Activated T-cell treated with anti-CD3 and anti-CD28 coated beads, Interleukin-2, amount 50 U/mL, for 48 hours (primary cell): ENCODE results near the gene KLK11.

Experiments used
- DNase-seq, 2 experiments: peaks; one replicate each; pipeline ENCODE4 v3.0.0-alpha.2; 2020

Gene KLK11

GRCh38 chr19:51027873-51028272 lies 1.5 kb upstream of the KLK11 start:
- no peak for DNase-seq

GRCh38 chr19:51027126-51027806 lies 850 bp upstream of the KLK11 start:
- DNase-seq, result no peak

- DNase-seq, result no peak
Observed at GRCh38 chr19:51025809-51026553, 435 bp downstream of the KLK11 start.

- no peak for DNase-seq
Observed at GRCh38 chr19:51025401-51025800, 1.0 kb downstream of the KLK11 start.

GRCh38 chr19:51024924-51025323 lies 1.5 kb downstream of the KLK11 start:
- DNase-seq, result no peak

GRCh38 chr19:51023946-51024345 lies 2.5 kb downstream of the KLK11 start:
- DNase-seq, result no peak

- DNase-seq, result no peak
Observed at GRCh38 chr19:51022526-51022925, 3.9 kb downstream of the KLK11 start.

- DNase-seq, result no peak
Observed at GRCh38 chr19:51020988-51021651, 5.3 kb downstream of the KLK11 start.

- no peak for DNase-seq
Observed at GRCh38 chr19:51019544-51019925, 6.9 kb downstream of the KLK11 start, which contains the start of gene KLK10. Gene KLK10 (minus strand): TSS chr19:51019709. CDS start chr19:51019130, 579 bp downstream.

GRCh38 chr19:51018745-51019543 lies 7.5 kb downstream of the KLK11 start:
- no peak for DNase-seq

- DNase-seq, result peak; percentile 77
Observed at GRCh38 chr19:51016798-51017683, 9.4 kb downstream of the KLK11 start.

- DNase-seq, result no peak
Observed at GRCh38 chr19:51015691-51016267, 10.6 kb downstream of the KLK11 start.

- DNase-seq, result no peak
Observed at GRCh38 chr19:51014242-51014641, 12.2 kb downstream of the KLK11 start.

GRCh38 chr19:51012661-51013190 lies 13.7 kb downstream of the KLK11 start:
- DNase-seq, result no peak

- no peak for DNase-seq
Observed at GRCh38 chr19:51010066-51010795, 16.2 kb downstream of the KLK11 start.

- no peak for DNase-seq
Observed at GRCh38 chr19:51009061-51009891, 17.1 kb downstream of the KLK11 start.

GRCh38 chr19:51007488-51007887 lies 18.9 kb downstream of the KLK11 start:
- no peak for DNase-seq

GRCh38 chr19:51006406-51006805 lies 20.0 kb downstream of the KLK11 start:
- no peak for DNase-seq

GRCh38 chr19:51005248-51005647 lies 21.2 kb downstream of the KLK11 start:
- no peak for DNase-seq

GRCh38 chr19:51003316-51003715 lies 23.1 kb downstream of the KLK11 start:
- no peak for DNase-seq
